ENCODE data around the gene OSMR. TPM values are rescaled to one million over a fixed set of nuclear protein-coding genes. Genes with fewer than 3 reads are reported as not detected.

Gene OSMR
- polyA plus RNA-seq, 1 of the 3 experiments (the other 2 are of a cell fraction) = 56.0 TPM

DNA sequence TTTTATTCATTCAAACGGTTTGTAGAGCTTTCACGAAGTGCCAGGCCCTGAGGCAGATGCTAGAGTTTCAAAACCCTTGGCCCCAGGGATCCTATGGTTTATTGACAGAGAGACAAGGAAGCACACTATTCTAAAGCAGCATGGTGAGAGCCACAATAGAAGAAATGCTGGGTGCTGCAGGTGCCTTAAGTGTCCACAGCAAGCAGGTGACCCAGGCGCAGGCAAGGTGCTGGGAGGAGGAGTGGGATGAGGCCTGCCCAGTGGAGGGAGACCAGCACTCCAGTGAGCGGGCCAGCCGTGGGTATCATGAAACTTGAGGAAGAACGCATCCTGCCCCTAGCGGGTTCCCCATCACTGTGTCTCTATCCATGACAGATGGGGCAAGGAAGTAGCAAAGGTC, 71.0 kb downstream of the OSMR start (continued):
- no peak for TF ChIP-seq SMC3 (IDR thresholded peaks at IDR 0.05; ENCODE audit: low read depth, low read length)
- TF ChIP-seq JUND (IDR thresholded peaks at IDR 0.05) = no peak
- TF ChIP-seq GABPA (IDR thresholded peaks at IDR 0.05; ENCODE audit: low read depth) = no peak
- TF ChIP-seq, protein P1, sequence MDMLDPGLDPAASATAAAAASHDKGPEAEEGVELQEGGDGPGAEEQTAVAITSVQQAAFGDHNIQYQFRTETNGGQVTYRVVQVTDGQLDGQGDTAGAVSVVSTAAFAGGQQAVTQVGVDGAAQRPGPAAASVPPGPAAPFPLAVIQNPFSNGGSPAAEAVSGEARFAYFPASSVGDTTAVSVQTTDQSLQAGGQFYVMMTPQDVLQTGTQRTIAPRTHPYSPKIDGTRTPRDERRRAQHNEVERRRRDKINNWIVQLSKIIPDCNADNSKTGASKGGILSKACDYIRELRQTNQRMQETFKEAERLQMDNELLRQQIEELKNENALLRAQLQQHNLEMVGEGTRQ (IDR thresholded peaks at IDR 0.05; ENCODE audit: borderline replicate concordance, low read depth, low read length) = no peak
- no peak for TF ChIP-seq TCF12 (IDR thresholded peaks at IDR 0.05)
- TF ChIP-seq, protein P2, sequence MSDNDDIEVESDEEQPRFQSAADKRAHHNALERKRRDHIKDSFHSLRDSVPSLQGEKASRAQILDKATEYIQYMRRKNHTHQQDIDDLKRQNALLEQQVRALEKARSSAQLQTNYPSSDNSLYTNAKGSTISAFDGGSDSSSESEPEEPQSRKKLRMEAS (IDR thresholded peaks at IDR 0.05; ENCODE audit: low read depth) = no peak
- TF ChIP-seq EZH2phosphoT487 (IDR thresholded peaks at IDR 0.05; ENCODE audit: borderline replicate concordance, low read depth) = no peak
- no peak for TF ChIP-seq YY1 (IDR thresholded peaks at IDR 0.05; ENCODE audit: low read depth)

DNA sequence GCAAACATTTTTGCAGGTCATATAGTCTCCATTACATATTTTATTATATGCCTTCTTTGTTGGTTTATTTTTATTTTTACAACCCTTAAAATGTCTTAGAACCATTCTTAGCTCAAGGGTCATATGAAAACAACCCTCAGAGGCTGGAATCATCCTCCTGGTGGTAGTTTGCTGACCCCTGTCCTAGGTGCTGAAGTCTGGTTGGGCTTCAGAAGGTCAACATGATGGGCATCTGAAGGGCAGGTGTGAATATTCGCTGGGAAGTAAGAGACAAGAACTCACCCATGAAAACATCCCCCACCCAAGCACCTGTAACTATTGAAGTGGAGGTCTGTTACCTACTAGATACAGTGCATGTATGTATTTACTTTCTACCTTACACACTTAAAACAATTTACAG, 75.4 kb downstream of the OSMR start:
- no peaks in the 10 kb centered on the region for H3K27me3 ChIP-seq (ENCODE audit: insufficient read depth)
- CTCF ChIA-PET = interaction anchor here (0.9 to 3.9 kb wide), 13 partner anchors 10 to 713 kb away, joined by 3 to 34 read pairs (median 7); no protein-coding TSS in a partner anchor
- no peaks in the 10 kb centered on the region for H4K20me1 ChIP-seq (ENCODE audit: insufficient read depth)
- H3K79me2 ChIP-seq (ENCODE audit: insufficient read depth) = no peaks in the 10 kb centered on the region
- WGBS (ENCODE audit: low lambda C conversion rate) = 10% methylated on average over 1 of the region's 1 CpG
- no peak overlapping the region for H3K27ac ChIP-seq (ENCODE audit: low read depth in 2 of 2, low read length in 1 of 2)
- H3K4me3 ChIP-seq (ENCODE audit: low read depth in 2 of 2, low read length in 1 of 2) = no peak overlapping the region
- no peaks in the 10 kb centered on the region for H3K9me3 ChIP-seq
- H3K4me1 ChIP-seq (ENCODE audit: control insufficient read depth in 1 of 2, insufficient read depth in 2 of 2, low read depth in 1 of 2, low read length in 1 of 2) = peaks cover 0 to 20% of the 10 kb centered on the region in 2 experiments; a peak in 2 of 4 replicates
- DNase-seq = no peak
- H2AFZ ChIP-seq (ENCODE audit: low read depth) = no peak overlapping the region
- peaks cover 27% of the 10 kb centered on the region for H3F3A ChIP-seq (replicated peaks; ENCODE audit: insufficient read depth)
- no peak overlapping the region for H3K4me2 ChIP-seq
- POLR2A ChIA-PET = no interaction called here
- H3K9me2 ChIP-seq = no peaks in the 10 kb centered on the region
- peaks cover 34 to 55% of the 10 kb centered on the region in 2 experiments for H3K36me3 ChIP-seq (replicated peaks in 1 of 2; ENCODE audit: control insufficient read depth in 1 of 2, insufficient read depth in 2 of 2, low read length in 1 of 2)
- no peak overlapping the region for H3K9ac ChIP-seq
- TF ChIP-seq, protein P3, sequence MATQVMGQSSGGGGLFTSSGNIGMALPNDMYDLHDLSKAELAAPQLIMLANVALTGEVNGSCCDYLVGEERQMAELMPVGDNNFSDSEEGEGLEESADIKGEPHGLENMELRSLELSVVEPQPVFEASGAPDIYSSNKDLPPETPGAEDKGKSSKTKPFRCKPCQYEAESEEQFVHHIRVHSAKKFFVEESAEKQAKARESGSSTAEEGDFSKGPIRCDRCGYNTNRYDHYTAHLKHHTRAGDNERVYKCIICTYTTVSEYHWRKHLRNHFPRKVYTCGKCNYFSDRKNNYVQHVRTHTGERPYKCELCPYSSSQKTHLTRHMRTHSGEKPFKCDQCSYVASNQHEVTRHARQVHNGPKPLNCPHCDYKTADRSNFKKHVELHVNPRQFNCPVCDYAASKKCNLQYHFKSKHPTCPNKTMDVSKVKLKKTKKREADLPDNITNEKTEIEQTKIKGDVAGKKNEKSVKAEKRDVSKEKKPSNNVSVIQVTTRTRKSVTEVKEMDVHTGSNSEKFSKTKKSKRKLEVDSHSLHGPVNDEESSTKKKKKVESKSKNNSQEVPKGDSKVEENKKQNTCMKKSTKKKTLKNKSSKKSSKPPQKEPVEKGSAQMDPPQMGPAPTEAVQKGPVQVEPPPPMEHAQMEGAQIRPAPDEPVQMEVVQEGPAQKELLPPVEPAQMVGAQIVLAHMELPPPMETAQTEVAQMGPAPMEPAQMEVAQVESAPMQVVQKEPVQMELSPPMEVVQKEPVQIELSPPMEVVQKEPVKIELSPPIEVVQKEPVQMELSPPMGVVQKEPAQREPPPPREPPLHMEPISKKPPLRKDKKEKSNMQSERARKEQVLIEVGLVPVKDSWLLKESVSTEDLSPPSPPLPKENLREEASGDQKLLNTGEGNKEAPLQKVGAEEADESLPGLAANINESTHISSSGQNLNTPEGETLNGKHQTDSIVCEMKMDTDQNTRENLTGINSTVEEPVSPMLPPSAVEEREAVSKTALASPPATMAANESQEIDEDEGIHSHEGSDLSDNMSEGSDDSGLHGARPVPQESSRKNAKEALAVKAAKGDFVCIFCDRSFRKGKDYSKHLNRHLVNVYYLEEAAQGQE (IDR thresholded peaks at IDR 0.05; ENCODE audit: low read depth, low read length) = peak; percentile 96
- TF ChIP-seq, protein P4, sequence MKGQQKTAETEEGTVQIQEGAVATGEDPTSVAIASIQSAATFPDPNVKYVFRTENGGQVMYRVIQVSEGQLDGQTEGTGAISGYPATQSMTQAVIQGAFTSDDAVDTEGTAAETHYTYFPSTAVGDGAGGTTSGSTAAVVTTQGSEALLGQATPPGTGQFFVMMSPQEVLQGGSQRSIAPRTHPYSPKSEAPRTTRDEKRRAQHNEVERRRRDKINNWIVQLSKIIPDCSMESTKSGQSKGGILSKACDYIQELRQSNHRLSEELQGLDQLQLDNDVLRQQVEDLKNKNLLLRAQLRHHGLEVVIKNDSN (IDR thresholded peaks at IDR 0.05; ENCODE audit: borderline replicate concordance, low read depth) = no peak

Data from SK-N-SH (cell line).